ENCODE measurements around the gene PTPRN2.

- TF ChIP-seq GATA3 (IDR thresholded peaks at IDR 0.05; ENCODE audit: low read depth, low read length): no peak
- TF ChIP-seq GATA2 (IDR thresholded peaks at IDR 0.05; ENCODE audit: low read depth, low read length): no peak
Measured at GRCh38 chr7:157603005-157603404, 984.6 kb downstream of the PTPRN2 start.

Data from SH-SY5Y (cell line).